ENCODE data around the gene MYO9B.

GRCh38 chr19:17202713-17203112, 127.1 kb downstream of the MYO9B start:
- TF ChIP-seq CTCF (IDR thresholded peaks at IDR 0.05) (no peak), POLR2A (IDR thresholded peaks at IDR 0.05) (no peak), EP300 (IDR thresholded peaks at IDR 0.05) (no peak)

Data from sigmoid colon (tissue), 4 donors.